ENCODE data around the gene MRPS14. TPM values are rescaled to one million over a fixed set of nuclear protein-coding genes. Genes with fewer than 3 reads are reported as not detected.
A peak's percentile ranks its signal among the peaks of the same experiment; 100 is the strongest.

The MRPS14 gene
- total RNA-seq, 1 donor from 2014 or later, result 34.4 TPM

DNA sequence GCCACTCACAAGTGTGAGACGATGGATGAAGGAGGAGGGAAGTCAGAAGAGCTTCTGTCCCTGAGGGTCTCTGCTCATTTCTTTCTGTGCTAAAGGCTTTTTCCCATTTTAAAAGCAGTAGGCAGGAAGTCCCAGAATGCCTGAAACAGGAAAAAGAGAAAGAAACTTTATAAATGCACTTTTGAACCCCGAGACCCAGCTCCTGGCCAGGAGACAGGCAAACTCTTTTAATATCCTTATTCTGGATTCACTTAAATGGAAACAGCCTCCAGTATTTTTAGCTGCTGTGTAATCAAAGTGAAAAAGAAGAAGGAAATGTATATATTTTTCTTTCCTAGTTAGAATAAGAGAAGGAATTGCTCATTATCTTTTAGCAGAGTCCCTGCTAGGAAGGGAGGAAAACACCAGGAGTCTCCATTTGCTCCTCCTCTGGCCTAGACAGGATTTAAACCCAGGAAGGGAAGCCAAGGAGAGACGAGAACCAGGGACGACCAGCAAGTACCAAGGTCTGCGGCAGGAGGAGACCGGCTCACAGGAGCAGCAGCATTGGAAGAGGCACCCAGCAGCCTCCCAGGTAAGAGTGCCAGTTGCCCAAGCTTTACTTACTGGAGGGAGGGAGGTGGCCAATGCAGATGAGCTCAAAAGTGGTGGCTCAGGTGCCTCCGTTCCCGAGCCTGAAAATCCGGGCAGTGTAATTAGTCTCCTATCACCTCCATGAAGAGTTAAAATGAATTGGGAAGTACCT is 44.3 kb upstream of the MRPS14 start, which contains the start of gene TNN:
TSS of gene TNN (plus strand) at position 472 of the 745 bp plus-strand sequence. CDS start 9,586 bp downstream, outside the sequence.
- Mint-ChIP-seq H3K9me3 (no peaks in the 10 kb centered on the region), H3K4me3 (no peak within 1 kb of the TSS), H3K27me3 (ENCODE audit: low read depth) (no peaks in the 10 kb centered on the region), H3K27ac (ENCODE audit: unreplicated experiment) (peak within 1 kb of the TSS; percentile 40), H3K4me1 (peaks cover 8% of the 10 kb centered on the region), H3K36me3 (ENCODE audit: low read depth) (no peaks in the 10 kb centered on the region)
- TF ChIP-seq, protein P1, sequence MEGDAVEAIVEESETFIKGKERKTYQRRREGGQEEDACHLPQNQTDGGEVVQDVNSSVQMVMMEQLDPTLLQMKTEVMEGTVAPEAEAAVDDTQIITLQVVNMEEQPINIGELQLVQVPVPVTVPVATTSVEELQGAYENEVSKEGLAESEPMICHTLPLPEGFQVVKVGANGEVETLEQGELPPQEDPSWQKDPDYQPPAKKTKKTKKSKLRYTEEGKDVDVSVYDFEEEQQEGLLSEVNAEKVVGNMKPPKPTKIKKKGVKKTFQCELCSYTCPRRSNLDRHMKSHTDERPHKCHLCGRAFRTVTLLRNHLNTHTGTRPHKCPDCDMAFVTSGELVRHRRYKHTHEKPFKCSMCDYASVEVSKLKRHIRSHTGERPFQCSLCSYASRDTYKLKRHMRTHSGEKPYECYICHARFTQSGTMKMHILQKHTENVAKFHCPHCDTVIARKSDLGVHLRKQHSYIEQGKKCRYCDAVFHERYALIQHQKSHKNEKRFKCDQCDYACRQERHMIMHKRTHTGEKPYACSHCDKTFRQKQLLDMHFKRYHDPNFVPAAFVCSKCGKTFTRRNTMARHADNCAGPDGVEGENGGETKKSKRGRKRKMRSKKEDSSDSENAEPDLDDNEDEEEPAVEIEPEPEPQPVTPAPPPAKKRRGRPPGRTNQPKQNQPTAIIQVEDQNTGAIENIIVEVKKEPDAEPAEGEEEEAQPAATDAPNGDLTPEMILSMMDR (conservative IDR thresholded peaks at IDR 0.05), result no peak
- DNase-seq (ENCODE audit: low read depth, low spot score), result no peak

DNA sequence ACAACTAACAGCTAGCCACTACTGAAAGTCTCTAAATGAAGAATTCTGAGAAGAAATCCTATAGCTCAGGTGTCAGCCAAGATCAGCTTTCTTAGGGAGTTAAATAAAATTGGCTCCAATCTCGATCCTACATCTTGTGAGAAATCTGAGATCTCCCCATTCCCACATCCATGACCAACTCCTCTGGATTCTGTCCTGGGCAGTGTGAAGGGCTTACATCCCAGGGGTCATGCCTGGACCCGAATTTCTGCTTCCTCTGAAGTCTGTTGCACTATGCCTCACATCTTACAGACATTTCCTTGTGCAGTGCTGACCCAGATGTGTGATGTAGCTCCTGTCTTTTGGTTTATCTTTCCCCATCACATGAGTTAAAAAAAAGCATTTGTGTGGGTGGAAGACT is 39.6 kb upstream of the MRPS14 start:
- DNase-seq (ENCODE audit: low read depth, low spot score), result no peak
- Mint-ChIP-seq H3K4me1 (no peaks in the 10 kb centered on the region), H3K27me3 (ENCODE audit: low read depth) (no peaks in the 10 kb centered on the region), H3K9me3 (no peaks in the 10 kb centered on the region), H3K36me3 (ENCODE audit: low read depth) (no peaks in the 10 kb centered on the region), H3K27ac (ENCODE audit: unreplicated experiment) (no peak overlapping the region), H3K4me3 (no peak overlapping the region)
- TF ChIP-seq, protein P1 (conservative IDR thresholded peaks at IDR 0.05), result no peak

DNA sequence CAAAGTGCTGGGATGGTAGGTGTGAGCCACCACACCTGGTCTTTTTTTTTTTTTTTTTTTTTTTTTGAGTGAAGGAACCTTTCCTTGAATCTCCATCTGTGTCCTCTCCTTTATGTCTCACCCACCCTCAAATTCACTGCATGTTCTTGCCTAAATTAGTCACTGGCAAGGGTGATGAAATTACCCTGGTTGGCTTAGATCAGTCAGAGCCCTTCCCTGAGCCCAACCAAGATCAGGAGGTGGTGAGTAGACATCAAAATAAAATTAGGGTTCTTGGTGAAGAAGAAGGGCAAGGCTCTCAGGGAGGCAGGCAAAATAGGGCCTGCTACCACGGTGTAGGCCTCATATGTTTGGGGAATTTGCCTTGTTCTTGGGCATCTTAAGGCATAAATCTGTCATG is 39.1 kb upstream of the MRPS14 start:
- no peak overlapping the region for H3K4me3 Mint-ChIP-seq
- no peaks in the 10 kb centered on the region for H3K9me3 Mint-ChIP-seq
- peaks cover 2% of the 10 kb centered on the region for H3K36me3 Mint-ChIP-seq (ENCODE audit: low read depth)
- no peaks in the 10 kb centered on the region for H3K27me3 Mint-ChIP-seq (ENCODE audit: low read depth)
- H3K27ac Mint-ChIP-seq (ENCODE audit: unreplicated experiment), result no peak overlapping the region
- no peaks in the 10 kb centered on the region for H3K4me1 Mint-ChIP-seq
- DNase-seq (ENCODE audit: low read depth, low spot score), result no peak
- TF ChIP-seq, protein P1 (conservative IDR thresholded peaks at IDR 0.05), result no peak

DNA sequence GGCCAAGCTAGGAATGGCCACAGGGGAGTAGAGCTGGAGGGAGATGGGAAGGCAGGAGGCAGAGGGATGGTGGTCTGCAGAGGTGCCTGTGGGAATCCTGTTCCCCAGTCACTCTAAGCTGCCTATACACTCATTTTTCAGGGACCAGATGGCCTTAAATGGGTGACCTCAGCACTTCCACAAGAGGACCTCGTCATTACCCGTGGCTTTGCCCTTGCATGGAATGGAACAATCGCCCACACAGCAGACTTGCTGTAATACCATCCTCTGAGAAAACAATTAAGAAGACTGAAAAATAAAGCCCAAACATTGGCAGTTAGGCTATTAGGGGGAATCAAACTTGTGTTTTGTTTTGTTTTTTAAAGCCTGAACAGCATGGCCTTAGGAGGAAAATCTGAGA is 31.5 kb upstream of the MRPS14 start:
- H3K27ac Mint-ChIP-seq (ENCODE audit: unreplicated experiment), result no peak overlapping the region
- no peak for DNase-seq (ENCODE audit: low read depth, low spot score)
- no peaks in the 10 kb centered on the region for H3K4me1 Mint-ChIP-seq
- no peak overlapping the region for H3K4me3 Mint-ChIP-seq
- no peaks in the 10 kb centered on the region for H3K9me3 Mint-ChIP-seq
- H3K36me3 Mint-ChIP-seq (ENCODE audit: low read depth), result peaks cover 2% of the 10 kb centered on the region
- TF ChIP-seq, protein P1 (conservative IDR thresholded peaks at IDR 0.05), result no peak
- H3K27me3 Mint-ChIP-seq (ENCODE audit: low read depth), result no peaks in the 10 kb centered on the region

DNA sequence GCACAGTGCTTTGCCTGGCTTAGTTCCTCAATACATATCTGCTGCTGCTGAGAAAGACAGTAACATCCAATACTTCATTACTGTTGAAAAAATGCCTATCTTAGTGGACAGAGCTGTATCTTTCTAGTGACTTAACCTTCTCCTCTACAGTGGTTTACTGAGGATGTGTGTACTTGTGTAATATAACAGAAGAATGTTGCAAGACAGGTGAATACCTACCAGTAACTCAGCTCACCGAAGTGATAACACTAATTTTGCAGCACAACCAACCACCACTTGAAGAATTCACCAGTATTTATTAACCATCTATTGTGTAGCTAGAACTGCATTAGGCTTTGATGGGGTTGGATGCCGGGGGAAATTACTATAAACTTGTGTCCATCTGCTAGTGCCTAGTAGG is 27.8 kb upstream of the MRPS14 start:
- no peak for DNase-seq (ENCODE audit: low read depth, low spot score)
- no peak overlapping the region for H3K4me3 Mint-ChIP-seq
- TF ChIP-seq, protein P1 (conservative IDR thresholded peaks at IDR 0.05), result no peak
- peaks cover under 1% of the 10 kb centered on the region for H3K4me1 Mint-ChIP-seq
- H3K9me3 Mint-ChIP-seq, result peaks cover 6% of the 10 kb centered on the region
- no peaks in the 10 kb centered on the region for H3K27me3 Mint-ChIP-seq (ENCODE audit: low read depth)
- H3K27ac Mint-ChIP-seq (ENCODE audit: unreplicated experiment), result no peak overlapping the region
- H3K36me3 Mint-ChIP-seq (ENCODE audit: low read depth), result peaks cover 7% of the 10 kb centered on the region
